Mesothelial cell of epicardium (in vitro differentiated cells): ENCODE results near the gene SELENOF. TPM values are rescaled to one million over a fixed set of nuclear protein-coding genes. Genes with fewer than 3 reads are reported as not detected.

Experiments used
- DNase-seq, 2 experiments: peaks; one replicate each; pipeline ENCODE4 v3.0.0; 2021; ENCODE audit warnings: low spot score in 2 of 2; ENCODE audit not compliant: unreplicated experiment in 2 of 2
- H3K27ac Mint-ChIP-seq: 2 replicates; pipeline ENCODE4 v1.8.0; 2021; ENCODE audit warnings: mixed read lengths
- H3K27me3 Mint-ChIP-seq: 2 replicates; pipeline ENCODE4 v1.8.0; 2021; ENCODE audit warnings: low read depth, mixed read lengths
- H3K36me3 Mint-ChIP-seq: 2 replicates; pipeline ENCODE4 v1.8.0; 2021; ENCODE audit warnings: mixed read lengths
- H3K4me1 Mint-ChIP-seq: 2 replicates; pipeline ENCODE4 v1.8.0; 2021; ENCODE audit warnings: mixed read lengths
- H3K4me3 Mint-ChIP-seq: 2 replicates; pipeline ENCODE4 v1.8.0; 2021; ENCODE audit warnings: mild to moderate bottlenecking, moderate library complexity, mixed read lengths
- H3K9me3 Mint-ChIP-seq: 2 replicates; pipeline ENCODE4 v1.8.0; 2021; ENCODE audit warnings: mixed read lengths
- total RNA-seq: library from RNA; stranded (reverse); gene quantifications from 3 replicates; pipeline ENCODE4 v1.2.1, GENCODE V29; 2021
- TF ChIP-seq, protein P1 (sequence below): fragments of 200-600 bp; sonication (generic); IDR thresholded peaks from one replicate; pipeline ENCODE4 v1.5.0; 2021; ENCODE audit warnings: antibody characterized with exemption; ENCODE audit not compliant: unreplicated experiment

SELENOF gene
- total RNA-seq, 1 donor from 2014 or later: 150 TPM

DNA sequence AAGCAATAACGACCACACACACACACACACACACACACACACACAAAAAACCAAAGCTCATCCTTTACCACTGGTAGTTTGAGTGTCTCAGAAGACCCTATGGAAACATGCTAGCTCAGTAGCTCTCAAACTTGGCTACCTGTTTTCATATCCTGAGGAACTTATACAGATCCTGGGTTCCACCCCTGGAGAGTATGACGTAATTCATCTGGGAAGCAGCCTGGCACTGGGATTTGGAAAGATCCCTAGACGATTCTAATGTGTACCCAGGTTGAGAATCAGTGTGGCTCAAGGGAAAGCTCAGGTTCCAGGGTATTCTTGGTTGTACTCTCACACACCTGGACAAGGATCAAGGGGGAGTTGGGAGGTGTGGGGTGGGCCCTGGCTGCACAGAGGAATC, 85.9 kb downstream of the SELENOF start:
- H3K4me3 Mint-ChIP-seq: no peak overlapping the region
- TF ChIP-seq, protein P1, sequence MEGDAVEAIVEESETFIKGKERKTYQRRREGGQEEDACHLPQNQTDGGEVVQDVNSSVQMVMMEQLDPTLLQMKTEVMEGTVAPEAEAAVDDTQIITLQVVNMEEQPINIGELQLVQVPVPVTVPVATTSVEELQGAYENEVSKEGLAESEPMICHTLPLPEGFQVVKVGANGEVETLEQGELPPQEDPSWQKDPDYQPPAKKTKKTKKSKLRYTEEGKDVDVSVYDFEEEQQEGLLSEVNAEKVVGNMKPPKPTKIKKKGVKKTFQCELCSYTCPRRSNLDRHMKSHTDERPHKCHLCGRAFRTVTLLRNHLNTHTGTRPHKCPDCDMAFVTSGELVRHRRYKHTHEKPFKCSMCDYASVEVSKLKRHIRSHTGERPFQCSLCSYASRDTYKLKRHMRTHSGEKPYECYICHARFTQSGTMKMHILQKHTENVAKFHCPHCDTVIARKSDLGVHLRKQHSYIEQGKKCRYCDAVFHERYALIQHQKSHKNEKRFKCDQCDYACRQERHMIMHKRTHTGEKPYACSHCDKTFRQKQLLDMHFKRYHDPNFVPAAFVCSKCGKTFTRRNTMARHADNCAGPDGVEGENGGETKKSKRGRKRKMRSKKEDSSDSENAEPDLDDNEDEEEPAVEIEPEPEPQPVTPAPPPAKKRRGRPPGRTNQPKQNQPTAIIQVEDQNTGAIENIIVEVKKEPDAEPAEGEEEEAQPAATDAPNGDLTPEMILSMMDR: no peak
- no peaks in the 10 kb centered on the region for H3K9me3 Mint-ChIP-seq
- H3K27me3 Mint-ChIP-seq: peaks cover 5% of the 10 kb centered on the region
- no peak for DNase-seq
- H3K36me3 Mint-ChIP-seq: no peaks in the 10 kb centered on the region
- H3K4me1 Mint-ChIP-seq: peaks cover 20% of the 10 kb centered on the region
- H3K27ac Mint-ChIP-seq: no peak overlapping the region

DNA sequence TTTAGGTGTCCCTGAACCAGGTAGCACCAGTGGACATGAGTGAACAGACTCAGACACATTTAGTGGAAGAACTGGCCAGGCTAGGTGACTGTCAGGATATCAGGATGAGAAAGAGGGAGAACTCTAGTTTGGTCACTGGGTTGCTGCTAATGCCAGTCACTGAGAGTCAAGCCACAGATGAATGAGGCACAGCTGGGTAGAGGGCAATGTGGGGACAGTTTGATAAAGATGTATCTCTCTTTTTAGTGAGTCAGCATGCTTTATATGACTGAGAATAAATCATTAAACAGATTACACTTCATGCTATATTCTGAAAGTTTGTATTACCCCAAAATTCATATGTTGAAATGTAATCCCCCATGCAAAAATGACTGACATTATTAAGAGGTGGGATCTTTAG, 87.1 kb downstream of the SELENOF start:
- DNase-seq: no peak
- no peaks in the 10 kb centered on the region for H3K36me3 Mint-ChIP-seq
- H3K4me3 Mint-ChIP-seq: no peak overlapping the region
- no peaks in the 10 kb centered on the region for H3K27me3 Mint-ChIP-seq
- TF ChIP-seq, protein P1: no peak
- H3K9me3 Mint-ChIP-seq: no peaks in the 10 kb centered on the region
- H3K27ac Mint-ChIP-seq: no peak overlapping the region
- peaks cover 27% of the 10 kb centered on the region for H3K4me1 Mint-ChIP-seq

DNA sequence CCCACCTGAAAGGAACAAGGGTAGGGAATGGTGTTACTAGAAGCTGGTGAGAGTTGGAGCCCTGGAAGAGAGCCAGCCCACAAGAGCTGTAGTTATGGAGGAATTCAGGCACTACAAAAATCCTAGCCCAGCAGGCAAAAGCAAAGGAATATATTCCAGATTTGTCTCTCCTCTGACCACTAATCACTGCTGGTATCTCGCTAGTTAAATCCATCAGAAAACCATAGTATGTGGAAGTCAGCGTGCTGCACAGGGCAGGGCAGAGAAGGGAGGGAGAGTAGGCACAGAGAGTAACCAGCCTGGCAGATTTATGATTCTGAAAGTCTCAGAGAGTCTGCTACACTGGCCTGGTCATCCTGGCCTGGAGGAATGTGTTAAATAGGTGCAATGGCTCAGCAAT, 88.6 kb downstream of the SELENOF start:
- no peak overlapping the region for H3K27ac Mint-ChIP-seq
- TF ChIP-seq, protein P1: no peak

DNA sequence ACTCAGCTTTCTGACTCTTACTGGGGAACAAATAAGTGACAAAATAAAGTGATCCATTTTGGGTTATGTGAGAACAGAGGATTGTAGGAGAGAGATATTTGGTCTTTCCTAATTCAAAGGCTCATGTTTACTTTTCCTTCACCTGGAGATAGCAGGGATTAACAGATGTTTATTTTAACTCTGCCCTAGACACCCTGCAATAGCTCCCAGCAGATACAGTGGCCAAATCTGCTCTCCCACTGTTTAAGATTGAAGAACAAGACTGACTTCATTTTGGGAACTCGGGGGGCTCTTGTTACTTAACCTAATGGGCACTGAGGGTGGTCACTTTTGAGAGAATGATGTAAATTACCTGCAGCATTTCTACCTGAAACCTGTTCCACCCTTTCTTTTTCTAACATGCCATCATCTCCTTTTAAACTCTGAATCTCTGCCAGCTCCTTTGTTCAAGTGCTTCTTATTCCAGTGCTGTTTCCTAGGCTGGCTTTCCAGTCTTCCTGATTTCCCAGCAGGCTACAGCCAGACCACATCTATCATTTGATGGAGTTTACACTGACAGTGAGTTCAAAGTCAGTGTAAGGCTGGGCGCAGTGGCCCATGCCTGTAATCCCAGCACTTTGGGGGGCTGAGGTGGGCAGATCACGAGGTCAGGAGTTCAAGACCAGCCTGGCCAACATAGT, 90.0 kb downstream of the SELENOF start:
- no peaks in the 10 kb centered on the region for H3K9me3 Mint-ChIP-seq
- H3K27me3 Mint-ChIP-seq: no peaks in the 10 kb centered on the region
- no peak overlapping the region for H3K4me3 Mint-ChIP-seq
- no peaks in the 10 kb centered on the region for H3K36me3 Mint-ChIP-seq
- no peak overlapping the region for H3K27ac Mint-ChIP-seq
- peaks cover 32% of the 10 kb centered on the region for H3K4me1 Mint-ChIP-seq
- TF ChIP-seq, protein P1: no peak
- DNase-seq: no peak

More for the DNA sequence above, 88.6 kb downstream of the SELENOF start:
- H3K4me1 Mint-ChIP-seq: peaks cover 32% of the 10 kb centered on the region
- DNase-seq: peak in 1 of 2 experiments; percentile 40
- H3K27me3 Mint-ChIP-seq: no peaks in the 10 kb centered on the region
- no peaks in the 10 kb centered on the region for H3K9me3 Mint-ChIP-seq
- H3K36me3 Mint-ChIP-seq: no peaks in the 10 kb centered on the region
- no peak overlapping the region for H3K4me3 Mint-ChIP-seq

DNA sequence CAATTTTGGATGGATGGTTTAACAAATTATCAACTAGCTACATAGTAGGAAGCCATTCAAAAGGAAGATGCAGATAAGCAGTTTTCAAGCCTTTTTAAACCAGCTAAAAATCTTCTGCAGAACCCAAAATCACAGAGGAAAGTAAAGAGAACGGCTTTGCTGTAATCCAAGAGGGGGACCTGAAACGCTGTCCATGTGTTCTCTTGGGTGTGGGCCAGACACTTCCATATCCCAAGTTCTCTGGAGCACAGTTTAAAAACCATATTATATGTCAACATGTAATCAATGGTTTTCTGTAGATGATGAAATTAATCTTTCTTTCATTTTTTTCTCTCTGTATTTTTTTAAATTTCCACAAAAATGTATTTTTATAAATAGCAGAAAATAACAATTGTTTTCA, 90.5 kb downstream of the SELENOF start:
- TF ChIP-seq, protein P1: no peak
- Mint-ChIP-seq H3K36me3 (no peaks in the 10 kb centered on the region), H3K9me3 (no peaks in the 10 kb centered on the region), H3K27ac (no peak overlapping the region), H3K27me3 (no peaks in the 10 kb centered on the region), H3K4me1 (peaks cover 32% of the 10 kb centered on the region), H3K4me3 (no peak overlapping the region)
- DNase-seq: no peak

DNA sequence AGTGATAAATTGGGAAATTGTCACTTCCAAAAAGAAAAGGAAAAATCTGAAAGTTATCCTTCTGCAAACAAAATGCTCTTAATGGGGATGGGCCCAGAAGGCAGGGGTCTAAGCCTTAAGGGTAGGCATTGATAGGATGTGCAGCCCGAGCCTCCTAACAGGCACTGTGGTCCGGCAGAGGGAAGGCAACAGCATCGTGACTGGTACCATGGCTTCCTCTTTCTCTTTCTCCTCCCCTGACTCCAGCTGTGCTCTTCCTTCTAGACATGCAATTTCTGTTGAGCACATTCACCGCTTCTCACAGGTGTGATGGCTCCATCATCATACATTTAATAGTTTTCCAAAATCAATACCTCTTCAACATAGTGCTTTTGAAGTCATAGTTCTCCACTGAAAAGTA, 91.5 kb downstream of the SELENOF start:
- no peaks in the 10 kb centered on the region for H3K9me3 Mint-ChIP-seq
- H3K27ac Mint-ChIP-seq: no peak overlapping the region
- no peaks in the 10 kb centered on the region for H3K36me3 Mint-ChIP-seq
- no peak overlapping the region for H3K4me3 Mint-ChIP-seq
- no peak for DNase-seq
- peaks cover 32% of the 10 kb centered on the region for H3K4me1 Mint-ChIP-seq
- no peaks in the 10 kb centered on the region for H3K27me3 Mint-ChIP-seq
- TF ChIP-seq, protein P1: no peak
